Liver (tissue), 3 donors: ENCODE data around the gene CDKN2B-AS1.

Experiments used
- ATF3 ChIP-seq: IDR thresholded peaks from 2 replicates; pipeline ENCODE4 v1.6.1; 2016; ENCODE audit warnings: antibody characterized with exemption
- CTCF ChIP-seq: fragments of 150-350 bp; IDR thresholded peaks from 2 replicates; pipeline ENCODE4 v1.5.1; 2017; ENCODE audit warnings: improper control_type of control experiment, low read depth, low read length; ENCODE audit not compliant: missing input control
- EGR1 ChIP-seq, 2 donors: IDR thresholded peaks; 2 replicates each; pipeline ENCODE4 v1.6.1; 2016 to 2018; ENCODE audit warnings: antibody characterized with exemption in 2 of 2, low read depth in 2 of 2
- FOXA2 ChIP-seq: IDR thresholded peaks from 2 replicates; pipeline ENCODE4 v1.6.1; 2016; ENCODE audit warnings: antibody characterized with exemption
- MAX ChIP-seq: IDR thresholded peaks from 2 replicates; pipeline ENCODE4 v1.6.1; 2016; ENCODE audit warnings: antibody characterized with exemption
- RAD21 ChIP-seq, 2 donors: IDR thresholded peaks; 2 replicates each; pipeline ENCODE4 v1.6.1; 2016; ENCODE audit warnings: antibody characterized with exemption in 2 of 2, mild to moderate bottlenecking in 2 of 2
- RXRA ChIP-seq, 2 donors: IDR thresholded peaks; 2 replicates each; pipeline ENCODE4 v1.6.1; 2017 to 2018; ENCODE audit warnings: antibody characterized with exemption in 2 of 2, mild to moderate bottlenecking in 1 of 2
- SP1 ChIP-seq: IDR thresholded peaks from 2 replicates; pipeline ENCODE4 v1.6.1; 2018; ENCODE audit warnings: antibody characterized with exemption, mild to moderate bottlenecking
- TAF1 ChIP-seq: conservative IDR thresholded peaks from 2 replicates; pipeline ENCODE4 v1.6.1; 2016; ENCODE audit warnings: antibody characterized with exemption, mild to moderate bottlenecking
- ZBTB33 ChIP-seq: IDR thresholded peaks from 2 replicates; pipeline ENCODE4 v1.6.1; 2016; ENCODE audit warnings: antibody characterized with exemption
- donor health status: healthy.
- donor health status: healthy.

GRCh38 chr9:21961569-21961968, 33.0 kb upstream of the CDKN2B-AS1 start:
- TF ChIP-seq EGR1 (IDR thresholded peaks at IDR 0.05; ENCODE audit: low read depth in 2 of 2) (no peak), TAF1 (no peak), CTCF (no peak), RAD21 (IDR thresholded peaks at IDR 0.05) (no peak), MAX (no peak), FOXA2 (no peak), SP1 (no peak), RXRA (IDR thresholded peaks at IDR 0.05) (no peak), ZBTB33 (no peak), ATF3 (no peak)
